Liver (tissue), 9 donors: Measurements from ENCODE around the gene PRKAR1B. TPM values are rescaled to one million over a fixed set of nuclear protein-coding genes. Genes with fewer than 3 reads are reported as not detected.

Source experiments
- DNase-seq: peaks from one replicate; pipeline ENCODE4 v3.0.0-alpha.2; 2017; ENCODE audit warnings: low spot score
- H3K27ac ChIP-seq, 2 donors: one replicate each; pipeline ENCODE4 v1.7.0; 2013; ENCODE audit warnings: inconsistent platforms in 2 of 2, low read length in 2 of 2, control low read depth in 1 of 2, low read depth in 1 of 2, mild to moderate bottlenecking in 1 of 2
- H3K27me3 ChIP-seq, 4 donors: one replicate each; pipeline versions ENCODE4 v1.6.1 to v1.7.0; 2013; ENCODE audit warnings: low read length in 3 of 4, inconsistent platforms in 1 of 4, mild to moderate bottlenecking in 1 of 4, moderate library complexity in 1 of 4; ENCODE audit not compliant: control insufficient read depth in 4 of 4, insufficient read depth in 4 of 4
- H3K36me3 ChIP-seq, 4 donors: one replicate each; pipeline versions ENCODE4 v1.6.1 to v1.7.0; 2013; ENCODE audit warnings: low read length in 3 of 4, mild to moderate bottlenecking in 3 of 4, low read depth in 1 of 4, moderate library complexity in 1 of 4; ENCODE audit not compliant: control insufficient read depth in 4 of 4, insufficient read depth in 3 of 4
- H3K4me1 ChIP-seq, 4 donors: one replicate each; pipeline versions ENCODE4 v1.6.1 to v1.7.0; 2013; ENCODE audit warnings: low read length in 3 of 4, mild to moderate bottlenecking in 3 of 4, moderate library complexity in 1 of 4; ENCODE audit not compliant: control insufficient read depth in 4 of 4, insufficient read depth in 4 of 4
- H3K4me3 ChIP-seq, 3 donors: one replicate each; pipeline versions ENCODE4 v1.6.1 to v1.7.0; 2013; ENCODE audit warnings: low read length in 3 of 3, control low read depth in 1 of 3, low read depth in 1 of 3, mild to moderate bottlenecking in 1 of 3
- H3K9ac ChIP-seq, 2 donors: one replicate each; pipeline ENCODE4 v1.7.0; 2013; ENCODE audit warnings: low read length in 2 of 2, mild to moderate bottlenecking in 2 of 2, moderate library complexity in 2 of 2, control low read depth in 1 of 2, low read depth in 1 of 2
- H3K9me3 ChIP-seq, 4 donors: one replicate each; pipeline versions ENCODE4 v1.6.1 to v1.7.0; 2013; ENCODE audit warnings: low read length in 3 of 4; ENCODE audit not compliant: control insufficient read depth in 4 of 4
- EGR1 ChIP-seq, 2 donors: IDR thresholded peaks; 2 replicates each; pipeline ENCODE4 v1.6.1; 2016 to 2018; ENCODE audit warnings: antibody characterized with exemption in 2 of 2, low read depth in 2 of 2
- FOXA2 ChIP-seq: IDR thresholded peaks from 2 replicates; pipeline ENCODE4 v1.6.1; 2016; ENCODE audit warnings: antibody characterized with exemption
- GABPA ChIP-seq, 2 donors: IDR thresholded peaks in 1 of 2; conservative IDR thresholded peaks in 1 of 2; 2 replicates each; pipeline ENCODE4 v1.6.1; 2016; ENCODE audit warnings: antibody characterized with exemption in 2 of 2, mild to moderate bottlenecking in 1 of 2, moderate library complexity in 1 of 2
- HNF4A ChIP-seq, 2 donors: conservative IDR thresholded peaks; 2 replicates each; pipeline ENCODE4 v1.6.1; 2016; ENCODE audit warnings: antibody characterized with exemption in 2 of 2, mild to moderate bottlenecking in 2 of 2
- HNF4G ChIP-seq: IDR thresholded peaks from 2 replicates; pipeline ENCODE4 v1.6.1; 2016; ENCODE audit warnings: antibody characterized with exemption
- JUND ChIP-seq, 2 donors: IDR thresholded peaks; 2 replicates each; pipeline ENCODE4 v1.6.1; 2016; ENCODE audit warnings: antibody characterized with exemption in 2 of 2
- NR2F2 ChIP-seq: IDR thresholded peaks from 2 replicates; pipeline ENCODE4 v1.6.1; 2016; ENCODE audit warnings: antibody characterized with exemption
- RAD21 ChIP-seq, 2 donors: IDR thresholded peaks; 2 replicates each; pipeline ENCODE4 v1.6.1; 2016; ENCODE audit warnings: antibody characterized with exemption in 2 of 2, mild to moderate bottlenecking in 2 of 2
- RXRA ChIP-seq, 2 donors: IDR thresholded peaks; 2 replicates each; pipeline ENCODE4 v1.6.1; 2017 to 2018; ENCODE audit warnings: antibody characterized with exemption in 2 of 2, mild to moderate bottlenecking in 1 of 2
- SP1 ChIP-seq: IDR thresholded peaks from 2 replicates; pipeline ENCODE4 v1.6.1; 2018; ENCODE audit warnings: antibody characterized with exemption, mild to moderate bottlenecking
- TAF1 ChIP-seq: conservative IDR thresholded peaks from 2 replicates; pipeline ENCODE4 v1.6.1; 2016; ENCODE audit warnings: antibody characterized with exemption, mild to moderate bottlenecking
- YY1 ChIP-seq: IDR thresholded peaks from 2 replicates; pipeline ENCODE4 v1.6.1; 2016; ENCODE audit warnings: antibody characterized with exemption, mild to moderate bottlenecking
- WGBS: extraction: QIAGEN DNeasy Blood & Tissue Kit; methylation state at CpG from one replicate; pipeline ENCODE4 v1.1.7; 2013; 5-methylcytosine and 5-hydroxymethylcytosine counted together
- polyA plus RNA-seq, 2 donors: library from polyadenylated mRNA; stranded (reverse) in 1 of 2; unstranded in 1 of 2; fragments of 200-250 nt in 1 of 2; fragments of >200 nt in 1 of 2; fragmentation: Nextera tagmentation in 1 of 2; extraction: Ambion mirVana in 1 of 2; gene quantifications; one replicate each; pipeline versions ENCODE4 v1.2.1 to v1.2.3, GENCODE V29; 2013 to 2015
- total RNA-seq, 2 donors: library from RNA; depleted of rRNA; stranded (reverse); fragments of >200 nt; gene quantifications; one replicate each; pipeline ENCODE4 v1.2.3, GENCODE V29; 2014
- TF ChIP-seq, protein P1 (sequence below): IDR thresholded peaks from 2 replicates; pipeline ENCODE4 v1.6.1; 2016; ENCODE audit warnings: antibody characterized with exemption
- TF ChIP-seq, protein P2 (sequence below): IDR thresholded peaks from 2 replicates; pipeline ENCODE4 v1.6.1; 2016; ENCODE audit warnings: antibody characterized with exemption
- TF ChIP-seq, protein P3 (sequence below): IDR thresholded peaks from 2 replicates; pipeline ENCODE4 v1.6.1; 2016; ENCODE audit warnings: antibody characterized with exemption, mild to moderate bottlenecking
- TF ChIP-seq, protein P4 (sequence below): fragments of 150-350 bp; IDR thresholded peaks from 2 replicates; pipeline ENCODE4 v1.5.1; 2017; ENCODE audit warnings: improper control_type of control experiment, low read depth, low read length; ENCODE audit not compliant: missing input control
- donor health status: healthy.
- donor health status: healthy.
- donor health status: healthy.
- donor health status: healthy.
- donor health status: healthy.

Gene PRKAR1B
- total and polyA plus RNA-seq, 4 donors: 11.1 to 14.4 (median 12.4) TPM

DNA sequence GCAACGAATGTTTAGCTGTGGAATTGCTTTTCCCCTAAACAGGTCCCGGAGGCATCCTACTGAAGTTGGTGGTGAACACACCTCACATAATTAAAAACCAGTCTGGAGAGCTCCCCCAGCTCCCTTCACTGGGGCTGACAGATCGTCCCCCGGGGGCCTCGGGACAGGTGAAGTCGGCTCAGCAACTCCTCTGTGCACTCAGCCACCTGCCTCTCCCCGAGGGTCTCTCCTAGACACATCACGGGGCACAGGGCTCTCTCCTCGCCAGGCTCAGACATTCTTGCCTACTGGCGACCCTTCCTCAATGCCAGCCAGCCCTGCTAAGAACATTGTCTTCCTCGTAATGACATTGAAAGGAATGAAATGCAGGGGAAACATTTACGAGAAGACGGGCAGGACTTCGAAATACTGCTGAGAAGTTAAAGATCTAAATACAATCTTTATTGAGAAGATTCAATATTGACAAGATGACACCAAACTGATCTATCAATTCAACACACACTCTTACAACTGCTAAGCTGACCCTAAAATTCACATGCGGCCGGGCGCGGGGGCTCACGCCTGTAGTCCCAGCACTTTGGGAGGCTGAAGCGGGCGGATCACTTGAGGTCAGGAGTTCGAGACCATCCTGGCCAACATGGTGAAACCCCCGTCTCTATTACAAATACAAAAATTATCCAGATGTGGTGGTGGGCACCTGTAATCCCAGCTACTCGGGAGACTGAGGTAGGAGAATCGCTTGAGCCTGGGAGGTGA, 88.6 kb downstream of the PRKAR1B start:
- H3K36me3 ChIP-seq: no peaks in the 10 kb centered on the region
- no peak overlapping the region for H3K27ac ChIP-seq
- no peaks in the 10 kb centered on the region for H3K27me3 ChIP-seq
- no peak overlapping the region for H3K9ac ChIP-seq
- DNase-seq: no peak
- no peak overlapping the region for H3K4me3 ChIP-seq
- TF ChIP-seq HNF4G (no peak), GABPA (IDR thresholded peaks at IDR 0.05 in 1 of 2, conservative IDR thresholded peaks at IDR 0.05 in 1 of 2) (no peak), TAF1 (no peak), YY1 (no peak), HNF4A (conservative IDR thresholded peaks at IDR 0.05) (no peak), EGR1 (IDR thresholded peaks at IDR 0.05; ENCODE audit: low read depth in 2 of 2) (no peak), SP1 (no peak), JUND (IDR thresholded peaks at IDR 0.05) (no peak)
- TF ChIP-seq, protein P1, sequence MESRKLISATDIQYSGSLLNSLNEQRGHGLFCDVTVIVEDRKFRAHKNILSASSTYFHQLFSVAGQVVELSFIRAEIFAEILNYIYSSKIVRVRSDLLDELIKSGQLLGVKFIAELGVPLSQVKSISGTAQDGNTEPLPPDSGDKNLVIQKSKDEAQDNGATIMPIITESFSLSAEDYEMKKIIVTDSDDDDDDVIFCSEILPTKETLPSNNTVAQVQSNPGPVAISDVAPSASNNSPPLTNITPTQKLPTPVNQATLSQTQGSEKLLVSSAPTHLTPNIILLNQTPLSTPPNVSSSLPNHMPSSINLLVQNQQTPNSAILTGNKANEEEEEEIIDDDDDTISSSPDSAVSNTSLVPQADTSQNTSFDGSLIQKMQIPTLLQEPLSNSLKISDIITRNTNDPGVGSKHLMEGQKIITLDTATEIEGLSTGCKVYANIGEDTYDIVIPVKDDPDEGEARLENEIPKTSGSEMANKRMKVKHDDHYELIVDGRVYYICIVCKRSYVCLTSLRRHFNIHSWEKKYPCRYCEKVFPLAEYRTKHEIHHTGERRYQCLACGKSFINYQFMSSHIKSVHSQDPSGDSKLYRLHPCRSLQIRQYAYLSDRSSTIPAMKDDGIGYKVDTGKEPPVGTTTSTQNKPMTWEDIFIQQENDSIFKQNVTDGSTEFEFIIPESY: no peak
- TF ChIP-seq, protein P2, sequence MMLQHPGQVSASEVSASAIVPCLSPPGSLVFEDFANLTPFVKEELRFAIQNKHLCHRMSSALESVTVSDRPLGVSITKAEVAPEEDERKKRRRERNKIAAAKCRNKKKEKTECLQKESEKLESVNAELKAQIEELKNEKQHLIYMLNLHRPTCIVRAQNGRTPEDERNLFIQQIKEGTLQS: no peak
- TF ChIP-seq, protein P3, sequence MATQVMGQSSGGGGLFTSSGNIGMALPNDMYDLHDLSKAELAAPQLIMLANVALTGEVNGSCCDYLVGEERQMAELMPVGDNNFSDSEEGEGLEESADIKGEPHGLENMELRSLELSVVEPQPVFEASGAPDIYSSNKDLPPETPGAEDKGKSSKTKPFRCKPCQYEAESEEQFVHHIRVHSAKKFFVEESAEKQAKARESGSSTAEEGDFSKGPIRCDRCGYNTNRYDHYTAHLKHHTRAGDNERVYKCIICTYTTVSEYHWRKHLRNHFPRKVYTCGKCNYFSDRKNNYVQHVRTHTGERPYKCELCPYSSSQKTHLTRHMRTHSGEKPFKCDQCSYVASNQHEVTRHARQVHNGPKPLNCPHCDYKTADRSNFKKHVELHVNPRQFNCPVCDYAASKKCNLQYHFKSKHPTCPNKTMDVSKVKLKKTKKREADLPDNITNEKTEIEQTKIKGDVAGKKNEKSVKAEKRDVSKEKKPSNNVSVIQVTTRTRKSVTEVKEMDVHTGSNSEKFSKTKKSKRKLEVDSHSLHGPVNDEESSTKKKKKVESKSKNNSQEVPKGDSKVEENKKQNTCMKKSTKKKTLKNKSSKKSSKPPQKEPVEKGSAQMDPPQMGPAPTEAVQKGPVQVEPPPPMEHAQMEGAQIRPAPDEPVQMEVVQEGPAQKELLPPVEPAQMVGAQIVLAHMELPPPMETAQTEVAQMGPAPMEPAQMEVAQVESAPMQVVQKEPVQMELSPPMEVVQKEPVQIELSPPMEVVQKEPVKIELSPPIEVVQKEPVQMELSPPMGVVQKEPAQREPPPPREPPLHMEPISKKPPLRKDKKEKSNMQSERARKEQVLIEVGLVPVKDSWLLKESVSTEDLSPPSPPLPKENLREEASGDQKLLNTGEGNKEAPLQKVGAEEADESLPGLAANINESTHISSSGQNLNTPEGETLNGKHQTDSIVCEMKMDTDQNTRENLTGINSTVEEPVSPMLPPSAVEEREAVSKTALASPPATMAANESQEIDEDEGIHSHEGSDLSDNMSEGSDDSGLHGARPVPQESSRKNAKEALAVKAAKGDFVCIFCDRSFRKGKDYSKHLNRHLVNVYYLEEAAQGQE: no peak
- TF ChIP-seq, protein P4, sequence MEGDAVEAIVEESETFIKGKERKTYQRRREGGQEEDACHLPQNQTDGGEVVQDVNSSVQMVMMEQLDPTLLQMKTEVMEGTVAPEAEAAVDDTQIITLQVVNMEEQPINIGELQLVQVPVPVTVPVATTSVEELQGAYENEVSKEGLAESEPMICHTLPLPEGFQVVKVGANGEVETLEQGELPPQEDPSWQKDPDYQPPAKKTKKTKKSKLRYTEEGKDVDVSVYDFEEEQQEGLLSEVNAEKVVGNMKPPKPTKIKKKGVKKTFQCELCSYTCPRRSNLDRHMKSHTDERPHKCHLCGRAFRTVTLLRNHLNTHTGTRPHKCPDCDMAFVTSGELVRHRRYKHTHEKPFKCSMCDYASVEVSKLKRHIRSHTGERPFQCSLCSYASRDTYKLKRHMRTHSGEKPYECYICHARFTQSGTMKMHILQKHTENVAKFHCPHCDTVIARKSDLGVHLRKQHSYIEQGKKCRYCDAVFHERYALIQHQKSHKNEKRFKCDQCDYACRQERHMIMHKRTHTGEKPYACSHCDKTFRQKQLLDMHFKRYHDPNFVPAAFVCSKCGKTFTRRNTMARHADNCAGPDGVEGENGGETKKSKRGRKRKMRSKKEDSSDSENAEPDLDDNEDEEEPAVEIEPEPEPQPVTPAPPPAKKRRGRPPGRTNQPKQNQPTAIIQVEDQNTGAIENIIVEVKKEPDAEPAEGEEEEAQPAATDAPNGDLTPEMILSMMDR: no peak
- no peaks in the 10 kb centered on the region for H3K4me1 ChIP-seq
- H3K9me3 ChIP-seq: no peaks in the 10 kb centered on the region
- WGBS: 96% methylated on average over 25 of the region's 25 CpGs

DNA sequence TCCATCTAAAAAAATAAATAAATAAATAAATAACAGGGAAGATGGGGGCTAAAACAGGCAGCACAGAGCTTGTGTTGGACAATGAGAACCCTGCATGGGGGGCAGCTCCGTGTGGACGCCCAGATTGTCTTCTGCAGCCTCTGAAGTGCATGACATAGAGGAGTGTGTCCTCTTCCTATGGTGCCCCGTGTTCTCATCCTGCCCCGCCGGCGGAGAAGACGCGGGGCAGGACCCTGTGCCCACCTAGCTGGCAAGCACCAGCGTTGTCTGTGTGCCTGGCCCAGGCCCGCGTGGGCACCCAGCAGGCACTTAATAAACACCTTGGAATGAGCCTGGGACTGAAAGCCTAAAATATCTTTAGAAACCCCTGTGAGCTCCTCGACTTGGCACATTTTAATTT, 89.3 kb downstream of the PRKAR1B start:
- Histone ChIP-seq H3K4me1 (no peaks in the 10 kb centered on the region), H3K27me3 (no peaks in the 10 kb centered on the region), H3K9me3 (no peaks in the 10 kb centered on the region), H3K9ac (no peak overlapping the region), H3K27ac (no peak overlapping the region), H3K4me3 (no peak overlapping the region), H3K36me3 (no peaks in the 10 kb centered on the region)
- no peak for DNase-seq
- TF ChIP-seq RXRA (IDR thresholded peaks at IDR 0.05) (no peak), FOXA2 (no peak), GABPA (IDR thresholded peaks at IDR 0.05 in 1 of 2, conservative IDR thresholded peaks at IDR 0.05 in 1 of 2) (no peak), HNF4A (conservative IDR thresholded peaks at IDR 0.05) (no peak), RAD21 (IDR thresholded peaks at IDR 0.05) (no peak), NR2F2 (no peak), EGR1 (IDR thresholded peaks at IDR 0.05; ENCODE audit: low read depth in 2 of 2) (no peak), TAF1 (no peak), HNF4G (no peak), SP1 (no peak)
- TF ChIP-seq, protein P3: no peak
- TF ChIP-seq, protein P2: no peak
- TF ChIP-seq, protein P4: no peak
- WGBS: 96% methylated on average over 12 of the region's 12 CpGs
